GM12878 (cell line): ENCODE data around the gene TET1. TPM values are rescaled to one million over a fixed set of nuclear protein-coding genes. Genes with fewer than 3 reads are reported as not detected.

Source experiments
- ATAC-seq: fragments of 200-7000 bp; cut with Tn5 transposase; 3 replicates; pipeline ENCODE4 v1.9.1; 2020; ENCODE audit warnings: mild to moderate bottlenecking, moderate library complexity
- BruUV-seq: library from RNA; stranded (reverse); fragments of 400-500 nt; replicated peaks from 2 replicates; lab custom pipeline; 2021; lab: Mats Ljungman, UMichigan
- CTCF ChIA-PET: fragments of 300-600 bp; sonication (Branson Sonifier 250); formaldehyde crosslinking; extraction: SDS; loops from one replicate; lab custom pipeline; 2021; ENCODE audit warnings: inconsistent platforms; lab: Yijun Ruan, JAX
- POLR2A ChIA-PET: fragments of 350-600 bp; formaldehyde crosslinking; extraction: SDS; loops from one replicate; lab custom pipeline; 2021; ENCODE audit warnings: inconsistent platforms; lab: Charles Lee
- RAD21 ChIA-PET: fragments of 300-600 bp; sonication (Branson Sonifier 250); formaldehyde crosslinking; loops from one replicate; lab custom pipeline; 2023; ENCODE audit warnings: antibody characterized with exemption; ENCODE audit not compliant: unreplicated experiment; lab: Charles Lee
- SMC1A ChIA-PET: fragments of 300-600 bp; sonication (Branson Sonifier 250); formaldehyde crosslinking; loops from one replicate; lab custom pipeline; 2023; ENCODE audit not compliant: unreplicated experiment, uncharacterized antibody; lab: Charles Lee
- DNase-seq: peaks from one replicate; pipeline ENCODE4 v3.0.0-alpha.2; 2011; ENCODE audit warnings: low read depth, low spot score
- FAIRE-seq: peaks from 3 replicates; lab custom pipeline; 2011; peaks lifted over from hg19 to GRCh38; lab: Jason Lieb, UNC
- H2AFZ ChIP-seq: 2 replicates; pipeline ENCODE4 v1.6.0; 2011; ENCODE audit warnings: low read depth, low read length, control low read depth; ENCODE audit not compliant: control insufficient read depth
- H3K27ac ChIP-seq: 2 replicates; pipeline ENCODE4 v1.5.1; 2011; ENCODE audit warnings: control low read depth; ENCODE audit not compliant: control insufficient read depth, insufficient read depth
- H3K27me3 ChIP-seq, 2 experiments: replicated peaks in 1 of 2; 2 replicates each; pipeline versions ENCODE4 v1.6.0 to v1.6.1; 2011; ENCODE audit warnings: low read length in 1 of 2; ENCODE audit not compliant: control insufficient read depth in 2 of 2, insufficient read depth in 2 of 2
- H3K36me3 ChIP-seq, 2 experiments: 2 replicates each; pipeline ENCODE4 v1.5.1; 2011; ENCODE audit warnings: low read length in 1 of 2; ENCODE audit not compliant: control insufficient read depth in 2 of 2, insufficient read depth in 2 of 2
- H3K4me1 ChIP-seq: 2 replicates; pipeline ENCODE4 v1.6.1; 2011; ENCODE audit warnings: mild to moderate bottlenecking, low read length, moderate library complexity, mixed read lengths; ENCODE audit not compliant: control insufficient read depth, insufficient read depth
- H3K4me2 ChIP-seq: 2 replicates; pipeline ENCODE4 v1.6.0; 2011; ENCODE audit warnings: control low read depth; ENCODE audit not compliant: control insufficient read depth, insufficient read depth
- H3K4me3 ChIP-seq: fragments of 200-600 bp; sonication (generic); 2 replicates; pipeline ENCODE4 v1.5.1; 2016
- H3K79me2 ChIP-seq: 2 replicates; pipeline ENCODE4 v1.6.0; 2011; ENCODE audit warnings: low read length; ENCODE audit not compliant: control insufficient read depth, insufficient read depth
- H3K9ac ChIP-seq: 2 replicates; pipeline ENCODE4 v1.8.0; 2011; ENCODE audit warnings: low read length, control low read depth, mixed read lengths; ENCODE audit not compliant: control insufficient read depth, insufficient read depth
- H3K9me3 ChIP-seq: replicated peaks from 3 replicates; pipeline ENCODE4 v1.5.1; 2011; ENCODE audit warnings: mild to moderate bottlenecking, low read length; ENCODE audit not compliant: control insufficient read depth, insufficient read depth
- H4K20me1 ChIP-seq: 2 replicates; pipeline ENCODE4 v1.6.0; 2011; ENCODE audit not compliant: control insufficient read depth, insufficient read depth
- ATF2 ChIP-seq: IDR thresholded peaks from 2 replicates; pipeline ENCODE4 v1.6.1; 2012; ENCODE audit warnings: low read length, inconsistent platforms
- BCL11A ChIP-seq: IDR thresholded peaks from 2 replicates; pipeline ENCODE4 v1.6.1; 2011; ENCODE audit warnings: low read depth, low read length
- BMI1 ChIP-seq: fragments of 450-650 bp; IDR thresholded peaks from 2 replicates; pipeline ENCODE4 v1.6.1; 2016; ENCODE audit warnings: mild to moderate bottlenecking, moderate library complexity, borderline replicate concordance
- CEBPB ChIP-seq, 2 experiments: fragments of 150-350 bp in 1 of 2; IDR thresholded peaks; 2 replicates each; pipeline ENCODE4 v1.6.1; 2012 to 2014; ENCODE audit warnings: low read depth in 2 of 2, low read length in 2 of 2, borderline replicate concordance in 1 of 2, inconsistent platforms in 1 of 2
- CHD1 ChIP-seq: IDR thresholded peaks from 2 replicates; pipeline ENCODE4 v1.6.1; 2012; ENCODE audit warnings: low read depth, low read length, improper control_type of control experiment
- EP300 ChIP-seq, 2 experiments: fragments of 150-350 bp in 1 of 2; IDR thresholded peaks; 2 replicates each; pipeline ENCODE4 v1.6.1; 2011 to 2012; ENCODE audit warnings: low read depth in 2 of 2, low read length in 2 of 2, borderline replicate concordance in 1 of 2, improper control_type of control experiment in 1 of 2, inconsistent platforms in 1 of 2; ENCODE audit not compliant: control insufficient read depth in 1 of 2
- HDGF ChIP-seq: fragments of 450-650 bp; IDR thresholded peaks from 2 replicates; pipeline ENCODE4 v1.6.1; 2016; ENCODE audit warnings: antibody characterized with exemption
- POLR2AphosphoS2 ChIP-seq: IDR thresholded peaks from 2 replicates; pipeline ENCODE4 v1.6.1; 2011; ENCODE audit warnings: low read depth, mild to moderate bottlenecking, low read length, improper control_type of control experiment, moderate library complexity
- SMAD5 ChIP-seq: IDR thresholded peaks from 2 replicates; pipeline ENCODE4 v1.6.1; 2016; ENCODE audit warnings: antibody characterized with exemption, low read depth
- SREBF2 ChIP-seq: IDR thresholded peaks from 2 replicates; pipeline ENCODE4 v1.6.1; 2012; ENCODE audit warnings: mild to moderate bottlenecking, low read length
- TARDBP ChIP-seq: IDR thresholded peaks from 2 replicates; pipeline ENCODE4 v1.6.1; 2016; ENCODE audit warnings: borderline replicate concordance
- TCF7 ChIP-seq: IDR thresholded peaks from 2 replicates; pipeline ENCODE4 v1.6.1; 2014; ENCODE audit warnings: antibody characterized with exemption, borderline replicate concordance
- USF2 ChIP-seq: IDR thresholded peaks from 2 replicates; pipeline ENCODE4 v1.6.1; 2011; ENCODE audit warnings: low read depth, low read length, improper control_type of control experiment, borderline replicate concordance
- ZNF207 ChIP-seq: fragments of 450-650 bp; IDR thresholded peaks from 2 replicates; pipeline ENCODE4 v1.6.1; 2014; ENCODE audit warnings: antibody characterized with exemption, mild to moderate bottlenecking, borderline replicate concordance
- WGBS: methylation state at CpG from one replicate; pipeline ENCODE4 v1.1.6; 2016; ENCODE audit warnings: low lambda C conversion rate; ENCODE audit not compliant: insufficient replicate concordance, insufficient coverage; ENCODE audit errors: missing lambda C conversion rate; 5-methylcytosine and 5-hydroxymethylcytosine counted together
- in situ Hi-C: fragments of 300-500 bp; cut with MboI; formaldehyde crosslinking; loops from 9 replicates; pipeline ENCODE4 v1.14.3; 2018; ENCODE audit warnings: mixed read lengths
- intact Hi-C: fragments of 100-400 bp; cut with micrococcal nuclease; formaldehyde crosslinking; loops from one replicate; pipeline ENCODE4 v1.14.2; 2022; ENCODE audit not compliant: unreplicated experiment
- polyA plus RNA-seq, 11 experiments: library from polyadenylated mRNA; depleted of rRNA in 4 of 11; unstranded in 6 of 11; stranded (reverse) in 5 of 11; fragments of >200 nt; fragmentation: Nextera tagmentation in 4 of 11; fragmentation: Illumina TruSeq in 1 of 11; extraction: Ambion mirVana in 4 of 11; extraction: Trizol in 1 of 11; gene quantifications; 1 replicate in 1 of 11; 2 replicates in 10 of 11; pipeline versions ENCODE4 v1.2.1 to v1.2.3, GENCODE V29; 2011 to 2016; ENCODE audit warnings: inconsistent platforms in 2 of 11, missing spikeins in 2 of 11, low read depth in 1 of 11
- total RNA-seq, 4 experiments: library from RNA; depleted of rRNA in 3 of 4; stranded (reverse); fragments of >200 nt in 3 of 4; fragmentation: Illumina TruSeq in 1 of 4; extraction: Trizol in 1 of 4; gene quantifications; 2 replicates each; pipeline versions ENCODE4 v1.2.1 to v1.2.3, GENCODE V29; 2013 to 2021
- TF ChIP-seq, protein P1 (sequence below): fragments of 450-650 bp; IDR thresholded peaks from 2 replicates; pipeline ENCODE4 v1.6.1; 2016; ENCODE audit warnings: mild to moderate bottlenecking

Gene TET1
- total and polyA plus RNA-seq, 10 of the 15 experiments (the other 5 are each of a cell fraction or from before 2014, with no cell fraction given), result 0.22 to 1.4 (median 0.60) TPM

- 46% methylated on average over 5 of the region's 5 CpGs for WGBS
- RAD21 ChIA-PET, result no interaction called here
- Histone ChIP-seq H3K9me3 (no peaks in the 10 kb centered on the region), H3K4me3 (no peak overlapping the region), H3K4me2 (no peak overlapping the region), H3K27ac (no peak overlapping the region), H3K27me3 (no peaks in the 10 kb centered on the region), H3K36me3 (no peaks in the 10 kb centered on the region), H3K4me1 (no peaks in the 10 kb centered on the region), H3K9ac (no peak overlapping the region), H2AFZ (no peak overlapping the region), H3K79me2 (no peaks in the 10 kb centered on the region), H4K20me1 (no peaks in the 10 kb centered on the region)
- no peak for DNase-seq
- SMC1A ChIA-PET, result no interaction called here
- CTCF ChIA-PET, result no interaction called here
- intact Hi-C loops (no loop called here), in situ Hi-C loops (no loop called here)
- BruUV-seq, result no TSS peak
- ATAC-seq, result no peak
- TF ChIP-seq SREBF2 (no peak), TCF7 (no peak), CHD1 (no peak), BMI1 (no peak), POLR2AphosphoS2 (no peak), BCL11A (no peak), ZNF207 (no peak), HDGF (no peak), TARDBP (no peak), CEBPB (IDR thresholded peaks at IDR 0.05; ENCODE audit: borderline replicate concordance in 1 of 2, low read depth in 2 of 2, low read length in 2 of 2) (no peak), USF2 (no peak), EP300 (IDR thresholded peaks at IDR 0.05; ENCODE audit: borderline replicate concordance in 1 of 2, control insufficient read depth in 1 of 2, low read depth in 2 of 2, low read length in 2 of 2) (no peak), ATF2 (no peak), SMAD5 (no peak)
- TF ChIP-seq, protein P1, sequence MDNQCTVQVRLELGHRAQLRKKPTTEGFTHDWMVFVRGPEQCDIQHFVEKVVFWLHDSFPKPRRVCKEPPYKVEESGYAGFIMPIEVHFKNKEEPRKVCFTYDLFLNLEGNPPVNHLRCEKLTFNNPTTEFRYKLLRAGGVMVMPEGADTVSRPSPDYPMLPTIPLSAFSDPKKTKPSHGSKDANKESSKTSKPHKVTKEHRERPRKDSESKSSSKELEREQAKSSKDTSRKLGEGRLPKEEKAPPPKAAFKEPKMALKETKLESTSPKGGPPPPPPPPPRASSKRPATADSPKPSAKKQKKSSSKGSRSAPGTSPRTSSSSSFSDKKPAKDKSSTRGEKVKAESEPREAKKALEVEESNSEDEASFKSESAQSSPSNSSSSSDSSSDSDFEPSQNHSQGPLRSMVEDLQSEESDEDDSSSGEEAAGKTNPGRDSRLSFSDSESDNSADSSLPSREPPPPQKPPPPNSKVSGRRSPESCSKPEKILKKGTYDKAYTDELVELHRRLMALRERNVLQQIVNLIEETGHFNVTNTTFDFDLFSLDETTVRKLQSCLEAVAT, result no peak
- POLR2A ChIA-PET, result no interaction called here
- no peak for FAIRE-seq
Observed at GRCh38 chr10:68668231-68668630, 108.1 kb downstream of the TET1 start.
